ENCODE results near the gene CFDP1. TPM values are rescaled to one million over a fixed set of nuclear protein-coding genes. Genes with fewer than 3 reads are reported as not detected.

CFDP1 gene
- total and polyA plus RNA-seq, 2 of the 13 experiments (the other 11 are each of a cell fraction or from before 2014, with no cell fraction given): 78.6 to 153 TPM

- TF ChIP-seq PLRG1 (conservative IDR thresholded peaks at IDR 0.05): no peak
- peak; percentile 60 for TF ChIP-seq ZBTB25 (CRISPR knock-in tag; IDR thresholded peaks at IDR 0.05)
- TF ChIP-seq PCBP1 (IDR thresholded peaks at IDR 0.05; ENCODE audit: borderline replicate concordance, low read depth, low read length): no peak; the same call in 1 of the 2 replicates
- TF ChIP-seq, protein P1, sequence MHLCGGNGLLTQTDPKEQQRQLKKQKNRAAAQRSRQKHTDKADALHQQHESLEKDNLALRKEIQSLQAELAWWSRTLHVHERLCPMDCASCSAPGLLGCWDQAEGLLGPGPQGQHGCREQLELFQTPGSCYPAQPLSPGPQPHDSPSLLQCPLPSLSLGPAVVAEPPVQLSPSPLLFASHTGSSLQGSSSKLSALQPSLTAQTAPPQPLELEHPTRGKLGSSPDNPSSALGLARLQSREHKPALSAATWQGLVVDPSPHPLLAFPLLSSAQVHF (CRISPR knock-in tag; IDR thresholded peaks at IDR 0.05): peak; percentile 11; the same call in 1 of the 2 replicates
- peak; percentile 97 for TF ChIP-seq ZFY (CRISPR knock-in tag; IDR thresholded peaks at IDR 0.05)
- peak; percentile 85; the same call in 1 of the 2 replicates for TF ChIP-seq ZNF337 (CRISPR knock-in tag; IDR thresholded peaks at IDR 0.05; ENCODE audit: borderline replicate concordance, low read depth)
- no peak for TF ChIP-seq ELK4 (CRISPR knock-in tag; IDR thresholded peaks at IDR 0.05; ENCODE audit: borderline replicate concordance)
- peak; percentile 81; the same call in 1 of the 2 replicates for TF ChIP-seq SSRP1 (CRISPR knock-in tag; IDR thresholded peaks at IDR 0.05)
- peak; percentile 64; the same call in 1 of the 2 replicates for TF ChIP-seq ZNF24 (IDR thresholded peaks at IDR 0.05)
- TF ChIP-seq HMG20B (CRISPR knock-in tag; conservative IDR thresholded peaks at IDR 0.05): peak; percentile 49; the same call in 1 of the 2 replicates
- peak; percentile 80; the same call in 1 of the 2 replicates for TF ChIP-seq HIVEP1 (CRISPR knock-in tag; IDR thresholded peaks at IDR 0.05)
- TF ChIP-seq SOX13 (IDR thresholded peaks at IDR 0.05): no peak
- TF ChIP-seq SOX13 (CRISPR knock-in tag; conservative IDR thresholded peaks at IDR 0.05 in 1 of 2, IDR thresholded peaks at IDR 0.05 in 1 of 2): peak in 1 of 2 experiments; percentile 76; a peak in 2 of 4 replicates
- peak; percentile 73 for TF ChIP-seq ZNF329 (CRISPR knock-in tag; IDR thresholded peaks at IDR 0.05; ENCODE audit: low read depth)
- TF ChIP-seq ZBTB33 (CRISPR knock-in tag; IDR thresholded peaks at IDR 0.05): peak; percentile 86
- 0 out of 2 replicates have a peak, but pooled peaks have one; percentile 24 for TF ChIP-seq GATA4 (IDR thresholded peaks at IDR 0.05; ENCODE audit: borderline replicate concordance, low read depth)
- no peak for TF ChIP-seq BRD4 (CRISPR knock-in tag; IDR thresholded peaks at IDR 0.05)
- TF ChIP-seq ZBTB7B (CRISPR knock-in tag; IDR thresholded peaks at IDR 0.05): peak; percentile 78; the same call in 1 of the 2 replicates
- peak; percentile 40; the same call in 1 of the 2 replicates for TF ChIP-seq CREBL2 (CRISPR knock-in tag; IDR thresholded peaks at IDR 0.05; ENCODE audit: borderline replicate concordance)
- TF ChIP-seq, protein P2, sequence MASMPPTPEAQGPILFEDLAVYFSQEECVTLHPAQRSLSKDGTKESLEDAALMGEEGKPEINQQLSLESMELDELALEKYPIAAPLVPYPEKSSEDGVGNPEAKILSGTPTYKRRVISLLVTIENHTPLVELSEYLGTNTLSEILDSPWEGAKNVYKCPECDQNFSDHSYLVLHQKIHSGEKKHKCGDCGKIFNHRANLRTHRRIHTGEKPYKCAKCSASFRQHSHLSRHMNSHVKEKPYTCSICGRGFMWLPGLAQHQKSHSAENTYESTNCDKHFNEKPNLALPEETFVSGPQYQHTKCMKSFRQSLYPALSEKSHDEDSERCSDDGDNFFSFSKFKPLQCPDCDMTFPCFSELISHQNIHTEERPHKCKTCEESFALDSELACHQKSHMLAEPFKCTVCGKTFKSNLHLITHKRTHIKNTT (CRISPR knock-in tag; IDR thresholded peaks at IDR 0.05): no peak
- peak; percentile 90 for TF ChIP-seq BORCS8-MEF2B (CRISPR knock-in tag; IDR thresholded peaks at IDR 0.05)
- peak; percentile 93 for TF ChIP-seq MAZ (IDR thresholded peaks at IDR 0.05; ENCODE audit: borderline replicate concordance, low read depth, low read length)
- peak; percentile 95 for TF ChIP-seq MAZ (CRISPR knock-in tag; IDR thresholded peaks at IDR 0.05; ENCODE audit: low read depth)
- TF ChIP-seq ZNF619 (CRISPR knock-in tag; IDR thresholded peaks at IDR 0.05): peak; percentile 18
These were observed 31.0 kb upstream of the CFDP1 start, which contains the start of gene TMEM170A (continued) for GRCh38 chr16:75464122-75464918.

All from HepG2 (cell line).